IMR-90 (cell line): Measurements from ENCODE around the gene HRH4. TPM values are rescaled to one million over a fixed set of nuclear protein-coding genes. Genes with fewer than 3 reads are reported as not detected.

ENCODE experiments used
- ATAC-seq: fragments of 200-7000 bp; cut with Tn5 transposase; 2 replicates; pipeline ENCODE4 v1.9.1; 2020; ENCODE audit warnings: low read depth, mild to moderate bottlenecking, moderate library complexity
- BruUV-seq: library from RNA; stranded (reverse); fragments of 400-500 nt; replicated peaks from 2 replicates; lab custom pipeline; 2021; lab: Mats Ljungman, UMichigan
- CTCF ChIA-PET: fragments of 300-600 bp; formaldehyde crosslinking; extraction: SDS; loops from one replicate; lab custom pipeline; 2021; ENCODE audit warnings: antibody characterized with exemption; lab: Yijun Ruan, JAX
- POLR2A ChIA-PET: fragments of 300-600 bp; sonication (Branson Sonifier 250); formaldehyde crosslinking; loops from one replicate; lab custom pipeline; 2022; ENCODE audit warnings: antibody characterized with exemption; ENCODE audit not compliant: unreplicated experiment; lab: Charles Lee
- DNase-seq: peaks from one replicate; pipeline ENCODE4 v3.0.0; 2013
- H2AFZ ChIP-seq: replicated peaks from 2 replicates; pipeline ENCODE3; 2013; ENCODE audit warnings: low read length, mild to moderate bottlenecking; ENCODE audit not compliant: poor library complexity
- H2AK5ac ChIP-seq: 2 replicates; pipeline ENCODE4 v1.6.1; 2013; ENCODE audit warnings: low read depth, low read length, inconsistent platforms
- H2AK9ac ChIP-seq: replicated peaks from 2 replicates; pipeline ENCODE3; 2013; ENCODE audit warnings: mild to moderate bottlenecking, low read depth, low read length, moderate library complexity; ENCODE audit not compliant: poor library complexity
- H2BK120ac ChIP-seq: 2 replicates; pipeline ENCODE4 v1.6.1; 2013; ENCODE audit warnings: low read depth, low read length, inconsistent platforms
- H2BK15ac ChIP-seq: 3 replicates; pipeline ENCODE4 v1.6.1; 2013; ENCODE audit warnings: low read depth, low read length, inconsistent platforms
- H2BK20ac ChIP-seq: 2 replicates; pipeline ENCODE4 v1.6.1; 2013; ENCODE audit warnings: low read depth, mild to moderate bottlenecking, inconsistent platforms, low read length, moderate library complexity
- H2BK5ac ChIP-seq: 2 replicates; pipeline ENCODE4 v1.6.1; 2013; ENCODE audit warnings: mild to moderate bottlenecking, low read depth, low read length, inconsistent platforms; ENCODE audit not compliant: poor library complexity, severe bottlenecking
- H3K14ac ChIP-seq: replicated peaks from 2 replicates; pipeline ENCODE4 v1.6.1; 2013; ENCODE audit warnings: low read depth, low read length, inconsistent platforms
- H3K18ac ChIP-seq: 2 replicates; pipeline ENCODE4 v1.6.1; 2013; ENCODE audit warnings: low read depth, low read length, control low read depth
- H3K23ac ChIP-seq: 2 replicates; pipeline ENCODE4 v1.6.1; 2013; ENCODE audit warnings: low read depth, low read length, inconsistent platforms
- H3K27ac ChIP-seq: 2 replicates; pipeline ENCODE4 v1.5.1; 2013; ENCODE audit warnings: mild to moderate bottlenecking, control low read depth, low read length; ENCODE audit not compliant: insufficient read depth
- H3K27me3 ChIP-seq: 2 replicates; pipeline ENCODE4 v1.6.1; 2013; ENCODE audit warnings: low read length; ENCODE audit not compliant: control insufficient read depth, insufficient read depth
- H3K36me3 ChIP-seq: 2 replicates; pipeline ENCODE4 v1.6.1; 2013; ENCODE audit warnings: low read length, mixed read lengths; ENCODE audit not compliant: control insufficient read depth, insufficient read depth
- H3K4ac ChIP-seq: 2 replicates; pipeline ENCODE4 v1.6.1; 2013; ENCODE audit warnings: low read depth, low read length, inconsistent platforms
- H3K4me1 ChIP-seq: 2 replicates; pipeline ENCODE4 v1.6.1; 2013; ENCODE audit warnings: low read length, mixed read lengths; ENCODE audit not compliant: control insufficient read depth, insufficient read depth
- H3K4me2 ChIP-seq: 2 replicates; pipeline ENCODE4 v1.6.1; 2013; ENCODE audit warnings: low read depth, mild to moderate bottlenecking, control low read depth, low read length, moderate library complexity
- H3K4me3 ChIP-seq: 2 replicates; pipeline ENCODE4 v1.5.1; 2013; ENCODE audit warnings: low read depth, mild to moderate bottlenecking, control low read depth, low read length, moderate library complexity; ENCODE audit not compliant: insufficient read depth
- H3K56ac ChIP-seq: 2 replicates; pipeline ENCODE4 v1.6.1; 2013; ENCODE audit warnings: low read length, inconsistent platforms; ENCODE audit not compliant: insufficient read depth; ENCODE audit errors: extremely low read depth
- H3K79me1 ChIP-seq, 2 experiments: 2 replicates each; pipeline ENCODE4 v1.6.1; 2013; ENCODE audit warnings: low read length in 2 of 2, inconsistent platforms in 1 of 2, low read depth in 1 of 2
- H3K9ac ChIP-seq: 2 replicates; pipeline ENCODE4 v1.6.1; 2013; ENCODE audit warnings: low read depth, low read length, control low read depth
- H3K9me1 ChIP-seq: 2 replicates; pipeline ENCODE4 v1.6.1; 2013; ENCODE audit warnings: low read length, inconsistent platforms; ENCODE audit not compliant: insufficient read depth
- H3K9me3 ChIP-seq: 2 replicates; pipeline ENCODE4 v1.6.1; 2013; ENCODE audit warnings: low read length; ENCODE audit not compliant: control insufficient read depth, insufficient read depth
- H4K20me1 ChIP-seq: 2 replicates; pipeline ENCODE4 v1.6.1; 2013; ENCODE audit warnings: low read length, inconsistent platforms; ENCODE audit not compliant: insufficient read depth
- H4K5ac ChIP-seq: 2 replicates; pipeline ENCODE4 v1.6.1; 2013; ENCODE audit warnings: mild to moderate bottlenecking, low read depth, low read length, control low read depth
- H4K8ac ChIP-seq, 2 experiments: 2 replicates each; pipeline ENCODE4 v1.6.1; 2013; ENCODE audit warnings: low read depth in 2 of 2, low read length in 2 of 2, control low read depth in 1 of 2, inconsistent platforms in 1 of 2
- H4K91ac ChIP-seq: 2 replicates; pipeline ENCODE4 v1.6.1; 2013; ENCODE audit warnings: low read depth, low read length, inconsistent platforms; ENCODE audit not compliant: insufficient read depth
- BHLHE40 ChIP-seq: fragments of 150-350 bp; IDR thresholded peaks from 2 replicates; pipeline ENCODE4 v1.6.1; 2016; ENCODE audit warnings: mild to moderate bottlenecking, low read depth, low read length
- CHD1 ChIP-seq: IDR thresholded peaks from 2 replicates; pipeline ENCODE4 v1.6.1; 2012; ENCODE audit warnings: low read depth, low read length, improper control_type of control experiment
- ELK1 ChIP-seq: fragments of 150-350 bp; IDR thresholded peaks from 2 replicates; pipeline ENCODE4 v1.6.1; 2016; ENCODE audit warnings: low read depth, mild to moderate bottlenecking, low read length, moderate library complexity, borderline replicate concordance
- FOS ChIP-seq: fragments of 150-350 bp; IDR thresholded peaks from 2 replicates; pipeline ENCODE4 v1.6.1; 2016; ENCODE audit warnings: low read depth, low read length
- MAFK ChIP-seq: IDR thresholded peaks from 2 replicates; pipeline ENCODE4 v1.6.1; 2012; ENCODE audit warnings: low read depth, low read length, improper control_type of control experiment
- MAZ ChIP-seq: IDR thresholded peaks from 2 replicates; pipeline ENCODE4 v1.6.1; 2012; ENCODE audit warnings: low read depth, mild to moderate bottlenecking, low read length, improper control_type of control experiment, moderate library complexity, borderline replicate concordance
- POLR2A ChIP-seq: IDR thresholded peaks from 2 replicates; pipeline ENCODE4 v1.6.1; 2012; ENCODE audit warnings: mild to moderate bottlenecking, low read depth, low read length
- RAD21 ChIP-seq: IDR thresholded peaks from 2 replicates; pipeline ENCODE4 v1.6.1; 2012; ENCODE audit warnings: low read length, improper control_type of control experiment
- RCOR1 ChIP-seq: IDR thresholded peaks from 2 replicates; pipeline ENCODE4 v1.6.1; 2012; ENCODE audit warnings: mild to moderate bottlenecking, low read length, improper control_type of control experiment; ENCODE audit not compliant: insufficient replicate concordance
- SMC3 ChIP-seq: fragments of 150-350 bp; IDR thresholded peaks from 2 replicates; pipeline ENCODE4 v1.6.1; 2016; ENCODE audit warnings: low read depth, mild to moderate bottlenecking, antibody characterized with exemption, low read length, moderate library complexity
- USF2 ChIP-seq: fragments of 150-350 bp; IDR thresholded peaks from 2 replicates; pipeline ENCODE4 v1.6.1; 2017; ENCODE audit warnings: mild to moderate bottlenecking, antibody characterized with exemption, low read length, low read depth
- WGBS, 2 experiments: methylation state at CpG; one replicate each; pipeline versions ENCODE4 v1.1.5 to v1.1.7; 2013; ENCODE audit warnings: missing lambda C conversion rate in 2 of 2; ENCODE audit not compliant: insufficient read length in 1 of 2; ENCODE audit errors: extremely low coverage in 2 of 2; 5-methylcytosine and 5-hydroxymethylcytosine counted together
- dilution Hi-C: fragments of 300-500 bp; cut with HindIII; formaldehyde crosslinking; loops from one replicate; pipeline ENCODE4 v1.14.3; 2018; ENCODE audit warnings: low sequenced_read_pairs; ENCODE audit not compliant: unreplicated experiment
- in situ Hi-C: fragments of 300-500 bp; cut with MboI; formaldehyde crosslinking; loops from 3 replicates; pipeline ENCODE4 v1.14.3; 2019; ENCODE audit warnings: low sequenced_read_pairs, inconsistent platforms, mixed read lengths
- intact Hi-C: fragments of 100-400 bp; cut with micrococcal nuclease; formaldehyde crosslinking; loops from 2 replicates; pipeline ENCODE4 v1.10.0; 2022
- polyA plus RNA-seq, 3 experiments: library from polyadenylated mRNA; depleted of rRNA; stranded (reverse); fragments of >200 nt; gene quantifications; 2 replicates each; pipeline ENCODE4 v1.2.3, GENCODE V29; 2012; ENCODE audit warnings: low replicate concordance in 1 of 3
- total RNA-seq: library from RNA; depleted of rRNA; stranded (reverse); fragments of >200 nt; gene quantifications from 2 replicates; pipeline ENCODE4 v1.2.3, GENCODE V29; 2012

HRH4 gene
- total and polyA plus RNA-seq, 2 of the 4 experiments (the other 2 are of a cell fraction), result not detected

GRCh38 chr18:24509435-24509834 is 49.0 kb downstream of the HRH4 start:
- Histone ChIP-seq H3K4me2 (no peak overlapping the region), H3K27me3 (peaks cover 5% of the 10 kb centered on the region), H3K18ac (no peak overlapping the region), H2BK5ac (no peak overlapping the region), H3K9me1 (no peaks in the 10 kb centered on the region), H2BK20ac (no peak overlapping the region), H2AK5ac (no peak overlapping the region), H3K4me1 (no peaks in the 10 kb centered on the region), H4K20me1 (no peaks in the 10 kb centered on the region), H4K91ac (no peak overlapping the region), H3K36me3 (no peaks in the 10 kb centered on the region), H3K9me3 (no peaks in the 10 kb centered on the region), H3K14ac (no peak overlapping the region), H3K79me1 (no peaks in the 10 kb centered on the region), H3K27ac (no peak overlapping the region), H4K8ac (no peak overlapping the region), H2BK15ac (no peak overlapping the region), H3K56ac (no peak overlapping the region), H2AK9ac (no peak overlapping the region), H2AFZ (no peak overlapping the region), H4K5ac (no peak overlapping the region), H2BK120ac (no peak overlapping the region), H3K23ac (no peak overlapping the region), H3K4ac (no peak overlapping the region), H3K4me3 (no peak overlapping the region), H3K9ac (no peak overlapping the region)
- in situ Hi-C loops (no loop called here), intact Hi-C loops (no loop called here), dilution Hi-C loops (no loop called here)
- ChIA-PET CTCF (no interaction called here), POLR2A (no interaction called here)
- BruUV-seq, result no TSS peak
- TF ChIP-seq MAZ (no peak), RCOR1 (no peak), ELK1 (no peak), POLR2A (no peak), USF2 (no peak), MAFK (no peak), RAD21 (no peak), BHLHE40 (no peak), FOS (no peak), SMC3 (no peak), CHD1 (no peak)
- no CpG with 5 or more reads among the region's 1 CpG for WGBS, 2 experiments
- no peak for ATAC-seq
- no peak for DNase-seq
